Activated CD4-positive, alpha-beta T cell treated with anti-CD3 and anti-CD28 coated beads, Interleukin-2, amount 10 ng/mL, durations not matched to agents 24 days and 14 days (primary cell): ENCODE results near the gene AATF. TPM values are rescaled to one million over a fixed set of nuclear protein-coding genes. Genes with fewer than 3 reads are reported as not detected.

Experiments used
- DNase-seq: peaks from one replicate; pipeline ENCODE4 v3.0.0; 2022
- H3K27ac Mint-ChIP-seq: one replicate; pipeline ENCODE4 v1.8.0; 2022; ENCODE audit warnings: mild to moderate bottlenecking, mixed read lengths
- H3K27me3 Mint-ChIP-seq: one replicate; pipeline ENCODE4 v1.8.0; 2022; ENCODE audit warnings: mixed read lengths
- H3K36me3 Mint-ChIP-seq: one replicate; pipeline ENCODE4 v1.8.0; 2022; ENCODE audit warnings: low read depth, mild to moderate bottlenecking, mixed read lengths
- H3K4me1 Mint-ChIP-seq: one replicate; pipeline ENCODE4 v1.8.0; 2021; ENCODE audit warnings: mixed read lengths
- H3K4me3 Mint-ChIP-seq: one replicate; pipeline ENCODE4 v1.8.0; 2022; ENCODE audit warnings: mild to moderate bottlenecking, moderate library complexity, mixed read lengths
- H3K9me3 Mint-ChIP-seq: one replicate; pipeline ENCODE4 v1.8.0; 2021; ENCODE audit warnings: mixed read lengths
- intact Hi-C: fragments of 100-400 bp; cut with micrococcal nuclease; formaldehyde crosslinking; loops from one replicate; pipeline ENCODE4 v1.15.1; 2023
- total RNA-seq: library from RNA; stranded (reverse); gene quantifications from 2 replicates; pipeline ENCODE4 v1.2.3, GENCODE V29; 2022

AATF gene
- total RNA-seq, 1 donor from 2014 or later = 116 TPM

DNA sequence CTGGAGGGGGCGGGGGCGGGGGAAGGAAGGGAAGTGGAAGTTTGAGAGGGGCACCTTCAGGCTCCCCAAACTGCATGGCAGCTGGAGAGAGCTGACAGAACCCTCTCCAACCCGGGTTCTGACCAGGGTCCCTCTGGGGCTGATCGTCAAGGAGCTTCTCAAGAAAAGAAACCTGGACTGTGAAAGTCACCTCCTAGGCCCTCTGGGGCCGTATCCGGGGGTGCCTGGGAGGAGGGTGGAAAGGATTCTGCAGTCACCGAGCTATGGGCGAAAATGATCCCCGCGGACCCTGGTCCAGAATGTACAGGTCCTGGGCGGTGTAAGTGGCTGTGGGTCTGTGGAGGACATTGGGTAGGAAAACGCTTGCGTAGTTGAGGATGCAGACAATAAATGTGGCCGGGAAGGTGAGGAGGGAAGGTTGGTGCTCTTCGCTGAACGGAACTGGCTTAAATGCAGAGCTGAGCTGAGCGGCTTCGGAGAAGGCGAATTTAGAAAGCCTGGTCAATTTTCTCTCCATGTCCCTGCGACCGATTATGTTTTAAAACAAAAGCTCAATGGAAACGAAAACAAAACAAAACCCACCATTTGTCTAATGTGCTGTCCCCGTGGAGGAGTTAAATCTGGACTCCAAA lies 15.1 kb upstream of the AATF start:
- Mint-ChIP-seq H3K27ac (peak overlapping the region; percentile 12), H3K36me3 (peaks cover 3% of the 10 kb centered on the region), H3K4me1 (peaks cover 42% of the 10 kb centered on the region), H3K4me3 (peak overlapping the region; percentile 30), H3K9me3 (no peaks in the 10 kb centered on the region), H3K27me3 (peaks cover 87% of the 10 kb centered on the region)
- intact Hi-C loops = loop anchor here (2.0 kb wide), 2 partner anchors 15 to 125 kb away; partner anchors contain the start of gene AATF
- DNase-seq = no peak

GRCh38 chr17:36934144-36934691 lies 14.5 kb upstream of the AATF start:
- peak overlapping the region; percentile 12 for H3K27ac Mint-ChIP-seq
- H3K9me3 Mint-ChIP-seq = no peaks in the 10 kb centered on the region
- peaks cover 6% of the 10 kb centered on the region for H3K36me3 Mint-ChIP-seq
- peaks cover 42% of the 10 kb centered on the region for H3K4me1 Mint-ChIP-seq
- H3K4me3 Mint-ChIP-seq = peak overlapping the region; percentile 30
- intact Hi-C loops = no loop called here
- H3K27me3 Mint-ChIP-seq = peaks cover 87% of the 10 kb centered on the region
- DNase-seq = no peak

- H3K4me3 Mint-ChIP-seq = peak overlapping the region; percentile 64
These were observed 13.8 kb upstream of the AATF start for GRCh38 chr17:36934692-36935630.

DNA sequence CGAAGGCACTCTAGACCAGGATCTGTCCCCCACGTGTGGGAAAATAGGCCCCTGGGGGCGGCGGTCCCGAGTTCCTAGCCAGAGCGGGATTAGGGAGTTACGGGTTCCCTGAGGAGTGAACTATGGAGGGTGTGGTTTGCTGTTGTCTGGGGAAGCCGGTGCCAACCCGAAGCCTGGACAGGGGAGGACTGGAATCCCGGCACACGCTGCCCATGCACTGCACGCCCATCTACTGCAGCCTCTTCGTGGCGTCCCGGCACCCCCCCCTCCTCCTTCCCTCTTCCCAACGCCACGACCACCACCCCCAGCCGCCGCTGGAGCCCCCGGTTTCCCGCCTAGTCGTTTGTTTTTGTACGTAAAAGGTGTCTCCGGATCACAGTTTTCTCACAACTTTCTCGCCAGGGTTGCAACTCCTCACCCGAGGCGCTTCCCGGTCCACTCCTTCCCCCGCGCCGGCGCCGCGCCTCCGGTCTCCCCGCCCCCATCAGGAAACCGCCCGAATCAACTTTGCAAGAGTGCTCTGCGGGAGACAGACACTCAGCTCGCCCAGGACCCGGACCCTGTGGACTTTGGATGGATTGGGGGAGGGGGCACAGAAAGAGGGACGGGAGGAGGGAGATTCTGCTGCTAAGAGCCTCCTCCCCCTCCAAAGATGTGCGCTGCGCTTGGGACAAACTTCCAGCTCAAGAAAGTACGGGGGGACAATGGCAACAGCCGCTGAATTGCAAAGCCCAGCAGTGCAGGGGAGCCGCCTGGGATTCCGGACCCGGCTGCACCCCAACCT lies 12.9 kb upstream of the AATF start:
- peaks cover 85% of the 10 kb centered on the region for H3K27me3 Mint-ChIP-seq
- DNase-seq = peak; percentile 69

More at GRCh38 chr17:36934692-36935630, 13.8 kb upstream of the AATF start:
- peak; percentile 74 for DNase-seq
- peaks cover 85% of the 10 kb centered on the region for H3K27me3 Mint-ChIP-seq
- H3K4me1 Mint-ChIP-seq = peaks cover 44% of the 10 kb centered on the region
- H3K9me3 Mint-ChIP-seq = no peaks in the 10 kb centered on the region
- peak overlapping the region; percentile 70 for H3K27ac Mint-ChIP-seq
- intact Hi-C loops = loop anchor here (1.0 kb wide), 1 partner anchor 10 kb away; no protein-coding TSS in a partner anchor
- peaks cover 9% of the 10 kb centered on the region for H3K36me3 Mint-ChIP-seq

GRCh38 chr17:36936455-36937000 lies 12.2 kb upstream of the AATF start:
- peak; percentile 63 for DNase-seq
- Mint-ChIP-seq H3K36me3 (peaks cover 11% of the 10 kb centered on the region), H3K9me3 (no peaks in the 10 kb centered on the region), H3K27ac (peak overlapping the region; percentile 78), H3K4me1 (peaks cover 47% of the 10 kb centered on the region), H3K27me3 (peaks cover 85% of the 10 kb centered on the region), H3K4me3 (peak overlapping the region; percentile 71)
- intact Hi-C loops = no loop called here

More for the DNA sequence above, 12.9 kb upstream of the AATF start:
- Mint-ChIP-seq H3K36me3 (peaks cover 9% of the 10 kb centered on the region), H3K27ac (peak overlapping the region; percentile 70), H3K9me3 (no peaks in the 10 kb centered on the region), H3K4me1 (peaks cover 45% of the 10 kb centered on the region), H3K4me3 (peak overlapping the region; percentile 64)
- intact Hi-C loops = loop anchor here (1.0 kb wide), 1 partner anchor 9 kb away; no protein-coding TSS in a partner anchor

- H3K9me3 Mint-ChIP-seq = no peaks in the 10 kb centered on the region
- peaks cover 14% of the 10 kb centered on the region for H3K36me3 Mint-ChIP-seq
- peaks cover 81% of the 10 kb centered on the region for H3K27me3 Mint-ChIP-seq
- DNase-seq = peak; percentile 71
- H3K4me3 Mint-ChIP-seq = peak within 1 kb of the TSS; percentile 71
- intact Hi-C loops = no loop called here
- peaks cover 45% of the 10 kb centered on the region for H3K4me1 Mint-ChIP-seq
- H3K27ac Mint-ChIP-seq = peak within 1 kb of the TSS; percentile 78
These were observed 11.5 kb upstream of the AATF start, which contains the start of gene LHX1 for GRCh38 chr17:36937001-36937958. LHX1 (plus strand) TSS chr17:36937475; CDS start chr17:36938198, 723 bp downstream.

- intact Hi-C loops = no loop called here
- peaks cover 39% of the 10 kb centered on the region for H3K4me1 Mint-ChIP-seq
These were observed 10.7 kb upstream of the AATF start for GRCh38 chr17:36937959-36938565.

DNA sequence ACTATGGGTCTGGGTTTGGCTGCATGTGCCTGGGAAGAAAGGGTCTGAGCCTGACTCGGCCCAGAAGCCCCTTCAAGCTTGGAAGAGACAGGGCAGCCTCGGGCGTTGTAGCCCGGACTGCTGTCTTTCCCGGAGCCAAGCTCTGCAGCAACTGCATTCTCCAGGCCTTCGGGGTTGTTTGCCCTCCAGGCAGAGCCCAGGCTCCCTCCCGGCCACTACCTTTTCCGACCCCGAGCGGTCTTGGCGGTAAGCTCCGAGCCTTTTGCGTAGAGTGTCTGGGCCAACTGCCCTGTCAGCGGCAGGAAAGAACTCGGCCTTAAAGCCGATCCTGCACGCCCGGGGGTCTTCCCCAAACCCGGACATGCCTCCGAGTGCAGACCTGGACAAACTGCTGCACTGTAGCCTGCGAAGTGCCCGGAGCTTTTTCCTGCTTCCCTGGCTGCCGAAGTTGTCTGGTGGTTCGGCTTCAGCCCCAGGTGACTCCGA lies 10.1 kb upstream of the AATF start:
- intact Hi-C loops = no loop called here

More at GRCh38 chr17:36937959-36938565, 10.7 kb upstream of the AATF start:
- Mint-ChIP-seq H3K4me3 (peak overlapping the region; percentile 71), H3K36me3 (peaks cover 14% of the 10 kb centered on the region), H3K27ac (peak overlapping the region; percentile 78), H3K9me3 (no peaks in the 10 kb centered on the region), H3K27me3 (peaks cover 75% of the 10 kb centered on the region)
- DNase-seq = peak; percentile 76

DNA sequence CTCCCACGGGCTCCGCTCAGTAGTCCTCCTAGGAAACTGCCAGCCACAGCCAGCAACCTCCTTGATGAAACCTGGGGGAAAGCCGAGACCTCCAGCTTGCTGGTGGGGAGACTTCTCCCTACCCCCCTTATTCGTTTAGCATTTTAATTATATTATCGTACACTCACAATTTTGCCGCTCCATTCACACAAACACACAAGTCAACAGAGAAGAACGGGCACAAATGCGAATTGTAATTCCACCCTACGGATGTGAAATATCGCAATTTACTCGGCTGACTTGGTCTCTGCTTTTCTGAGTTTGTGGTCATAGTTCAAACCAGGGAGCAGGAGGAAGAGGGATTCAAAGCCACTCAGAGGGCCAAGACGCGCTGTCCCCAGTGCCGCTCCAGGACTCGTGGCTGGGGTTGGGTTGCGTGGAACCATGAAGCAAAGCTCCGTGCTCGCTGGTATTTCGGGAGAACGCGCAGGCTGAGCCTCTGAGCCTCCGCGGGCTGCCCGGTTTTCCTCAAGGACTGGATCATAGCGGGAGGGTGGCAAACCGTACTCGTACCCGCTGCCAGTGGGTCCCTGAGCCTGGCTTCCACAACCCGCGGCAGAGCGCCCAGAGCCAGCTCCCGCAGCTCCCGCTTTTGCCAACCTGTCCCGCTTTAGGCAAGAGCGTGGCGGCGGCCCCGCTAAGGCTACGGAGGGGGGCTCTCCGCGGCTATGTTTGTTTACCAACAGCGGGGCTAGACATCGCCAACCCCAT lies 9.5 kb upstream of the AATF start:
- peak overlapping the region; percentile 65 for H3K27ac Mint-ChIP-seq
- intact Hi-C loops = no loop called here
- peaks cover 72% of the 10 kb centered on the region for H3K27me3 Mint-ChIP-seq
- no peaks in the 10 kb centered on the region for H3K9me3 Mint-ChIP-seq
- peaks cover 36% of the 10 kb centered on the region for H3K4me1 Mint-ChIP-seq
- DNase-seq = peak; percentile 64
- peak overlapping the region; percentile 39 for H3K4me3 Mint-ChIP-seq
- H3K36me3 Mint-ChIP-seq = peaks cover 16% of the 10 kb centered on the region

More for the DNA sequence above, 10.1 kb upstream of the AATF start:
- H3K4me3 Mint-ChIP-seq = peak overlapping the region; percentile 39
- H3K9me3 Mint-ChIP-seq = no peaks in the 10 kb centered on the region
- H3K4me1 Mint-ChIP-seq = peaks cover 39% of the 10 kb centered on the region
- H3K27me3 Mint-ChIP-seq = peaks cover 75% of the 10 kb centered on the region
- DNase-seq = no peak
- peak overlapping the region; percentile 65 for H3K27ac Mint-ChIP-seq
- H3K36me3 Mint-ChIP-seq = peaks cover 15% of the 10 kb centered on the region

DNA sequence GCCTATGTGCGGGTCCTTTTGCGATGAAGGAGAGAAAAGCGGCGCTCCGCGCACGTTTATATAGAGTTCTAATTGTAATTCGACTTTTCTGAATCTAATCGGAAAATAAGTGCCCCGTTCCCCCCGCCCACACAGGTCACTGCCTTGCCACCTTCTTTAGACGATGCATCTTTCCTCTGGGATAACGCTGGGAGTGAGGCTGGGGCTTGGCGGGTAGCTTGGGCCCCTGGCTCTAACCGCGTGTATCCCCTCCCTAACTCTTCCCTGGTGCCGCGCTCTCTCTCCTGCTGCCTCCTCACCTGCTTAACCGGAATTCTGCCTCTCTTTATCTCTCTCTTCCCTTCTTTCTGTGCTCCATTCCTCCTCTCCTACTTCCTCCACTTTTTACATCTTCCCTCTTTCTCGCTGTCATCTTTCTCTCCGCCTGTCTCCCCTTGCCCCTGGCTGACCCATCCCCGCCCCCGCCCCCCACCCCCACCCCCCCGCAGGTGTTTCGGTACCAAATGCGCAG lies 8.9 kb upstream of the AATF start:
- H3K27me3 Mint-ChIP-seq = peaks cover 75% of the 10 kb centered on the region
- peak overlapping the region; percentile 87 for H3K27ac Mint-ChIP-seq
- intact Hi-C loops = loop anchor here (5.0 to 10.0 kb wide), 4 partner anchors 298 to 1622 kb away; partner anchors contain the start of gene GGNBP2
- peak overlapping the region; percentile 32 for H3K4me3 Mint-ChIP-seq
- no peak for DNase-seq
- no peaks in the 10 kb centered on the region for H3K9me3 Mint-ChIP-seq
- H3K4me1 Mint-ChIP-seq = peaks cover 36% of the 10 kb centered on the region
- peaks cover 16% of the 10 kb centered on the region for H3K36me3 Mint-ChIP-seq
